SH-SY5Y (cell line): ENCODE data around the gene DCLK1.
A peak's percentile ranks its signal among the peaks of the same experiment; 100 is the strongest.

Experiments
- GATA2 ChIP-seq: IDR thresholded peaks from 2 replicates; pipeline ENCODE4 v1.6.1; 2011; ENCODE audit warnings: mild to moderate bottlenecking, low read depth, low read length
- GATA3 ChIP-seq: IDR thresholded peaks from 2 replicates; pipeline ENCODE4 v1.6.1; 2011; ENCODE audit warnings: low read depth, mild to moderate bottlenecking, low read length, moderate library complexity

Gene DCLK1

GRCh38 chr13:35812736-35813135 is 318.4 kb downstream of the DCLK1 start:
- TF ChIP-seq GATA2 = no peak
- TF ChIP-seq GATA3 = no peak

- peak; percentile 83 for TF ChIP-seq GATA3
- peak; percentile 87 for TF ChIP-seq GATA2
These were observed 320.9 kb downstream of the DCLK1 start for GRCh38 chr13:35810321-35810720.

- TF ChIP-seq GATA2 (no peak), GATA3 (no peak)
These were observed 322.3 kb downstream of the DCLK1 start for GRCh38 chr13:35808846-35809245.

GRCh38 chr13:35804901-35805300 is 326.3 kb downstream of the DCLK1 start:
- no peak for TF ChIP-seq GATA2
- no peak for TF ChIP-seq GATA3

- TF ChIP-seq GATA2 (no peak), GATA3 (no peak)
These were observed 333.2 kb downstream of the DCLK1 start for GRCh38 chr13:35797991-35798390.

GRCh38 chr13:35797244-35797643 is 333.9 kb downstream of the DCLK1 start:
- no peak for TF ChIP-seq GATA3
- no peak for TF ChIP-seq GATA2

GRCh38 chr13:35796623-35797022 is 334.6 kb downstream of the DCLK1 start:
- TF ChIP-seq GATA3 (no peak), GATA2 (no peak)

- TF ChIP-seq GATA3 = no peak
- TF ChIP-seq GATA2 = no peak
These were observed 336.3 kb downstream of the DCLK1 start for GRCh38 chr13:35794734-35795389.

- TF ChIP-seq GATA2 (no peak), GATA3 (no peak)
These were observed 337.4 kb downstream of the DCLK1 start for GRCh38 chr13:35793823-35794222.

GRCh38 chr13:35792911-35793310 is 338.3 kb downstream of the DCLK1 start:
- TF ChIP-seq GATA2 = no peak

GRCh38 chr13:35792021-35792420 is 339.2 kb downstream of the DCLK1 start:
- TF ChIP-seq GATA3 (no peak), GATA2 (no peak)

GRCh38 chr13:35791184-35791851 is 339.9 kb downstream of the DCLK1 start:
- no peak for TF ChIP-seq GATA3
- TF ChIP-seq GATA2 = no peak

- TF ChIP-seq GATA2 = no peak
- TF ChIP-seq GATA3 = no peak
These were observed 341.6 kb downstream of the DCLK1 start for GRCh38 chr13:35789335-35790165.

- TF ChIP-seq GATA3 (peak; percentile 91), GATA2 (peak; percentile 92)
These were observed 343.2 kb downstream of the DCLK1 start for GRCh38 chr13:35787937-35788336.
